ENCODE data around the gene ZC2HC1B.

DNA sequence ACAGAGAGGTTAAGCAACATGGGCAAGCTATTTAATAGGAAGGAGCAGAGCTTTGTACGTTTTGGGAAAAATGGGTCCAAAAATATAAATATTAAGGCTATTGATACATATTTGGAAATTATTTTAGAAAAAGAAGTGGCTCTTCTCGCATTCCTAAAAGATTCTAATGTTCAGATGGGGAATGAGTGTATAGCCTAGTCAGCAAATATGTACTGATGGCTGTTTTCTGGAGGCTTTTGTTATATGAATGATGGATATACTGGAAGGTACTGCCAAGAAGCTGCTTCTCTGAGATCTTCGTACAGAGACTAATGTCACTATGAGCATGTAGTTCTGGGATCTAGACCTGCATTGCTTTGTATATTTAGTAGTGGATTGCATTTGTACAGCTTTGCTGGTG is 72.1 kb downstream of the ZC2HC1B start:
- TF ChIP-seq CTCF (IDR thresholded peaks at IDR 0.05; ENCODE audit: control extremely low read depth in 1 of 3, insufficient read depth in 1 of 3, low read depth in 1 of 3, low read length in 3 of 3) (no peak), TEAD4 (IDR thresholded peaks at IDR 0.05; ENCODE audit: low read depth, low read length) (no peak), RFX5 (IDR thresholded peaks at IDR 0.05; ENCODE audit: borderline replicate concordance, low read depth, low read length) (no peak), RAD21 (IDR thresholded peaks at IDR 0.05 in 1 of 2, conservative IDR thresholded peaks at IDR 0.05 in 1 of 2; ENCODE audit: low read depth in 2 of 2, low read length in 2 of 2) (no peak), POLR2A (IDR thresholded peaks at IDR 0.05; ENCODE audit: control extremely low read depth in 1 of 2, low read depth in 2 of 2, low read length in 2 of 2) (no peak), YY1 (IDR thresholded peaks at IDR 0.05; ENCODE audit: low read depth, low read length) (no peak), CBX8 (IDR thresholded peaks at IDR 0.05; ENCODE audit: borderline replicate concordance, low read depth, low read length) (no peak), CEBPB (IDR thresholded peaks at IDR 0.05; ENCODE audit: low read depth, low read length) (no peak), JUN (IDR thresholded peaks at IDR 0.05; ENCODE audit: low read depth, low read length) (no peak), GABPA (IDR thresholded peaks at IDR 0.05; ENCODE audit: borderline replicate concordance, insufficient read depth, low read length) (no peak), POLR2AphosphoS5 (IDR thresholded peaks at IDR 0.05; ENCODE audit: low read depth, low read length) (no peak), MAFK (IDR thresholded peaks at IDR 0.05; ENCODE audit: low read depth, low read length) (peak; percentile 18; the same call in 1 of the 2 replicates), RXRA (IDR thresholded peaks at IDR 0.05; ENCODE audit: insufficient read depth, low read depth, low read length) (no peak)
